Stimulated activated CD8-positive, alpha-beta memory T cell treated with anti-CD3 and anti-CD28 coated beads, Interleukin-4, amount 100 ng/mL, for 1 hour (primary cell): Measurements from ENCODE around the gene SUPT3H.

Source experiments
- DNase-seq, 2 donors: peaks; one replicate each; pipeline ENCODE4 v3.0.0-alpha.2; 2020; ENCODE audit warnings: low read depth in 2 of 2, low spot score in 1 of 2

The SUPT3H gene

GRCh38 chr6:45260696-45261095 lies 117.0 kb downstream of the SUPT3H start:
- DNase-seq, result no peak

GRCh38 chr6:45256697-45257695 lies 120.7 kb downstream of the SUPT3H start:
- DNase-seq, result no peak

DNA sequence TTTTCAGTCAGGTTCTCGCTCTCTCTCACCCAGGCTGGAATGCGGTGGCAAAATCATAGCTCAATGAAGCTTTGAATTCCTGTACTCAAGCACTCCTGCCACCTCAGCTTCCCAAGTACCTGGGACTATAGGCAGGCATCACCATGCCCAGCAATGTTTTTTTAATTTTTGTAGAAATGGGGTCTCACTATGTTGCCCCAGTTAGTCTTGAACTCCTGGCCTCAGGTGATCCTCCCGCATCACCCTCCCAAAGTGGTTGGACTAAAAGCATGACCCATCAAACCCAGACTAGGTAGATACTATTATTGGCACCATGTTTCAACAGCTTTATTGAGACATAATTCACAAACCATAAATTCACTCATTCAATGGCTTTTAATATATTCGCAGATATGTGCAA lies 122.3 kb downstream of the SUPT3H start:
- no peak for DNase-seq

DNA sequence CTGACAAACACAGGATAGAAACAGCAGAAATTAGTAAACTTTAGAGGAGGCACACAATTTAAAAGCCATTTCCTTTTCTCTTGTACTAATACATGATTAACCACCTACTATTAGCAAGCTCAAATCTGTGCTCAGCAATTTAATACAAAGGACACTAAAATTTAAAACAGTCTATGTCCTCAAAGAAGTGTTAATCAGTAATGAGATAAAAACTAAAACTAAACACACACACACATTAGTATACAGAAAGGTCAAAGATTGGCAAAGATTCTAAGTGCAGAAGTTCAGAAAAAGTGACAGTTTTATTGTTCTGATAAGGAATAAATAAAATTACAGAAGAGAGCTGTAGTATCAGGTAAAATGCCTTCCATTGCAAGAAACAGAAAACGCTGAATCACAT lies 123.5 kb downstream of the SUPT3H start:
- DNase-seq, result no peak

GRCh38 chr6:45253453-45253852 lies 124.3 kb downstream of the SUPT3H start:
- no peak for DNase-seq

DNA sequence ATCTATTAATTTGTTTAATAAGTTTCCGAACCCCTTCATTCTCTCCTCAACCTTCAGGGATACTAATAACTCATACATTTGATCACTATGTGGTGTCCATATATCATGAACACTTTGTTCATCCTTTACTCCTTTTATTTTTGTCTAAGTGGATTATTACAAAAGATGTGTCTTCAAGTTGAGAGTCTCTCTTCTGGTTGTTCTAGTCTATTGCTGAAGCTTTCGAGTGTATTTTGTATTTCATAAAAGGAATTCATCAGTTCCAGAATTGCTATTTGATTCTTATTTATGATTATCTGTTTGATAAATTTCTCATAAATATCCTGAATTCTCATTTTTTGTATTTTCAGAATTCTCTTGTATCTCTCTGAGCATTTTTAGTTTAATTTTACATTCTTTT lies 146.1 kb downstream of the SUPT3H start:
- no peak for DNase-seq

- no peak for DNase-seq
Observed at GRCh38 chr6:45229416-45229815, 148.3 kb downstream of the SUPT3H start.

GRCh38 chr6:45226081-45226480 lies 151.7 kb downstream of the SUPT3H start:
- DNase-seq, result no peak

- DNase-seq, result no peak
Observed at GRCh38 chr6:45222380-45222779, 155.4 kb downstream of the SUPT3H start.

- no peak for DNase-seq
Observed at GRCh38 chr6:45215759-45216158, 162.0 kb downstream of the SUPT3H start.

- no peak for DNase-seq
Observed at GRCh38 chr6:45212976-45213375, 164.8 kb downstream of the SUPT3H start.

DNA sequence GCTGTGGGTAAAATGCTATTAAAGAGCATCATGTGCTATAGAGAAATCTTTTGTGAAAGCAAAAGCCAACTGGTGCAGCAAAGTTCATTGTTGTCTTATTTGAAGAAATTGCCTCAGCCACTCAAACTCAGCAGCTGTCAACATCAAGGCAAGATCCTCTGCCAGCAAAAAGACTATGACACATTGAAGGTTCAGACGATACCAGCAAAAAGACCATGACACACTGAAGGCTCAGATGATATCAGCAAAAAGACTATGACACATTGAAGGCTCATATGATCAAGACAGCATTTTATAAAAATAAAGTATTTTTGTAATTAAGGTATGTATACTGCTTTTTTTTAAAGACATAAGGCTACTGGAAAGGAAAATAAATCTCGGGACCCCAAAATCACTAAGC lies 168.0 kb downstream of the SUPT3H start:
- no peak for DNase-seq

GRCh38 chr6:45206793-45207492 lies 170.8 kb downstream of the SUPT3H start:
- DNase-seq, result no peak

- DNase-seq, result no peak
Observed at GRCh38 chr6:45201484-45201883, 176.2 kb downstream of the SUPT3H start.

- DNase-seq, result no peak
Observed at GRCh38 chr6:45200510-45200909, 177.2 kb downstream of the SUPT3H start.

- no peak for DNase-seq
Observed at GRCh38 chr6:45199554-45199953, 178.2 kb downstream of the SUPT3H start.

- DNase-seq, result no peak
Observed at GRCh38 chr6:45196121-45196520, 181.6 kb downstream of the SUPT3H start.

- no peak for DNase-seq
Observed at GRCh38 chr6:45195137-45195536, 182.6 kb downstream of the SUPT3H start.

DNA sequence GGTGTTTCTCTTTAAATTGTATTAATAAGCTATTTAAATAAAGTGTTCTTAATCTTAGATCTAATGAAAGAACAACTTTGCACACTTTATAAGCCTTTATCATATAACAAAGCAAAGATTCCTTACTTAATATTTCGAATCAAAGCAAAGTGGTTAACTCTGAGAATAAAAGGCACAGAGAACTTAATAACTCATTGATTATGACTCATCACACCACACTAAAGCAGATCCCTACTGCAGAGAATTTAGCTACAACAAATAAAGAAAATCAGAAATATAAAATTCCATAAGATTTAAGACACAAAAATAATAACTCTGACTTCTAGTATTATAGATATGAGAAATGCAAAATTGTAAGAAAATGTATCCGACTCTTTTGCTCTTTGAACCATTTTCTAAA lies 185.2 kb downstream of the SUPT3H start:
- no peak for DNase-seq

DNA sequence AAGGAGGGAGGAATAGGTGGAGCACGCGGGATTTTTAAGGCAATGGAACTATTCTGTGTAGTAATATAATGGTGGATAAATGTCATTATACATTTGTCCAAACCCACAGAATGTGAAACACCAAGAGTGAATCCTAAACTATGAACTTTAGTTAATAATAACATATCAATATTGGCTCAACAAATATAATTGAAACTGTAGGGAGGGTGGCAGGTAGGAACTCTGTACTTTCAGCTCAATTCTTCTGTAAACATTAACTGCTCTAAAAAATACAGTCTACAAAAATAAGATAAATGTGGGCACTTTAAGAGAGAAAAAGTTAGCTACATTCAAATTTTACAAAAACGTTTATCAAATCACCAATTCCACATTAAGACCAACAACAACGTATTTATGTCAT lies 186.3 kb downstream of the SUPT3H start:
- no peak for DNase-seq

DNA sequence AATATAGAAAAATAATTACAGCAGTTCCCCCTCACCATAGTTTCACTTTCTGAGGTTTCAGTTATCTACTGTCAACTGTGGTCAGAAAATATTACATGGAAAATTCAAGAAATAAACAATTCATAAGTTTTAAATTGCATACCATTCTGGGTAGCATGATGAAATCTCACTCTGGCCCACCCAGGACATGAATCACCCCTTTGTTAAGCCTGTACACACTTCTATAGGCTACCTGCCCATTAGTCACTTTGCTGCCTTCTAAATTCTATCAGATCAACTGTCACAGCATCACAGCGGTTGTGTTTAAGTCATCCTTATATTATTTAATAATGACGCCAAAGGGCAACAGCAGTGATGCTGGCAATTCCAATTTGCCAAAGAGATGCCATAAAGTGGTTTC lies 189.9 kb downstream of the SUPT3H start:
- DNase-seq, result no peak
